Measurements from ENCODE around the gene TBCD.
"Not testable (repeated sequence)": the region's sequence is repeated elsewhere in the genome, so short reads cannot be mapped to it uniquely, and the experiment has no call there.

TBCD gene

GRCh38 chr17:82985973-82986372, 234.1 kb downstream of the TBCD start:
- Histone ChIP-seq H3K27me3 (ENCODE audit: control insufficient read depth, insufficient read depth, low read length) (no peaks in the 10 kb centered on the region), H3K36me3 (ENCODE audit: control insufficient read depth, insufficient read depth, low read length) (no peaks in the 10 kb centered on the region), H3K27ac (ENCODE audit: low read length) (no peak overlapping the region), H3K4me1 (ENCODE audit: control insufficient read depth, insufficient read depth, low read length) (peaks cover 3% of the 10 kb centered on the region; the same call in 1 of the 2 replicates), H3K4me3 (ENCODE audit: low read length) (no peak overlapping the region), H3K9me3 (ENCODE audit: control insufficient read depth, insufficient read depth, low read length) (no peaks in the 10 kb centered on the region)
- no CpG with 5 or more reads among the region's 17 CpGs for WGBS (ENCODE audit: insufficient coverage, insufficient read length)
- DNase-seq (ENCODE audit: low read depth, low spot score), result peak; percentile 16

DNA sequence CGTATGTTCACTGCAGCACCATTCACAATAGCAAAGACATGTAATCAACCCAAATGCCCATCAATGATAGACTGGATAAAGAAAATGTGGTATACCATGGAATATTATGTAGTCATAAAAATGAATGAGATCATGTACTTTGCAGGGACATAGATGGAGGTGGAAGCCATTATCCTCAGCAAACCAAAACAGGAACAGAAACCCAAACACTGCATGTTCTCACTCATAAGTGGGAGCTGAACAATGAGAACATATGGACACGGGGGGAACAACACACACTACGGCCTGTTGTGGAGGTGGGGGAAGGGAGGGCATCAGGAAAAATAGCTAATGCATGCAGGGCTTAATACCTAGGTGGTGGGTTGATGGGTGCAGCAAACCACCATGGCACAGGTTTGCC, 237.2 kb downstream of the TBCD start:
- DNase-seq (ENCODE audit: low read depth, low spot score); H3K27me3 ChIP-seq (ENCODE audit: control insufficient read depth, insufficient read depth, low read length); H3K4me3 ChIP-seq (ENCODE audit: low read length); H3K36me3 ChIP-seq (ENCODE audit: control insufficient read depth, insufficient read depth, low read length); H3K9me3 ChIP-seq (ENCODE audit: control insufficient read depth, insufficient read depth, low read length); H3K4me1 ChIP-seq (ENCODE audit: control insufficient read depth, insufficient read depth, low read length); H3K27ac ChIP-seq (ENCODE audit: low read length): not testable (repeated sequence)
- WGBS (ENCODE audit: insufficient coverage, insufficient read length), result no CpG with 5 or more reads among the region's 3 CpGs

DNA sequence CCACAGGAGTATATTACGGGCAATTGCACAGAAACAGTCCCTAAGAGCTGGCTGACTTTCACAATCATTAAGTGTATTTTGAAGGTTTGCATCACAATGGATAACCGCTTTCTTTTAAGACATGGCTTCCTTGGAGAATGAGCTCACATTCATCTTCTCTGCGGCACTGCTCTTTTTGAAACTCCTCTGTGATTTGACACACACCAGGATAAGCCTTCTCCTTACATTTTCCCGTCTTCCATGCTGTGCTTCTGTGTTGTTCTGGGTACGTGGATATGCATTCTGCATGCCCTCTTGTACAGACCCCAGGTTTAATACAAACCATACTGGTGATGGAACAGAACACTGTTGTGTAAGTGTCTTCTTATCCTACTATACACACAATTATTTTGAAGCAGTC, 238.0 kb downstream of the TBCD start:
- H3K27ac ChIP-seq (ENCODE audit: low read length), result no peak overlapping the region

GRCh38 chr17:82993005-82993404, 241.1 kb downstream of the TBCD start:
- no peaks in the 10 kb centered on the region for H3K36me3 ChIP-seq (ENCODE audit: control insufficient read depth, insufficient read depth, low read length)
- no peaks in the 10 kb centered on the region for H3K4me1 ChIP-seq (ENCODE audit: control insufficient read depth, insufficient read depth, low read length)
- no peak overlapping the region for H3K27ac ChIP-seq (ENCODE audit: low read length)
- DNase-seq (ENCODE audit: low read depth, low spot score), result no peak
- H3K9me3 ChIP-seq (ENCODE audit: control insufficient read depth, insufficient read depth, low read length), result no peaks in the 10 kb centered on the region
- H3K27me3 ChIP-seq (ENCODE audit: control insufficient read depth, insufficient read depth, low read length), result no peaks in the 10 kb centered on the region
- H3K4me3 ChIP-seq (ENCODE audit: low read length), result no peak overlapping the region

More for the DNA sequence above, 238.0 kb downstream of the TBCD start:
- DNase-seq (ENCODE audit: low read depth, low spot score), result no peak
- Histone ChIP-seq H3K9me3 (ENCODE audit: control insufficient read depth, insufficient read depth, low read length) (no peaks in the 10 kb centered on the region), H3K4me1 (ENCODE audit: control insufficient read depth, insufficient read depth, low read length) (peaks cover 3% of the 10 kb centered on the region; the same call in 1 of the 2 replicates), H3K4me3 (ENCODE audit: low read length) (no peak overlapping the region), H3K36me3 (ENCODE audit: control insufficient read depth, insufficient read depth, low read length) (no peaks in the 10 kb centered on the region), H3K27me3 (ENCODE audit: control insufficient read depth, insufficient read depth, low read length) (no peaks in the 10 kb centered on the region)
- no CpG with 5 or more reads among the region's 5 CpGs for WGBS (ENCODE audit: insufficient coverage, insufficient read length)

Data from iPS DF 6.9 (cell line).